Suppressor macrophage treated with lipopolysaccharide for 1 hour (primary cell): ENCODE measurements around the gene HLA-DMA.
"Not testable (repeated sequence)": the region's sequence is repeated elsewhere in the genome, so short reads cannot be mapped to it uniquely, and the experiment has no call there.

Experiments
- DNase-seq, 3 donors: peaks; one replicate each; pipeline ENCODE4 v3.0.0-alpha.2; 2020 to 2022

HLA-DMA gene

GRCh38 chr6:32954986-32955802 lies 2.3 kb upstream of the HLA-DMA start:
- no peak for DNase-seq

DNA sequence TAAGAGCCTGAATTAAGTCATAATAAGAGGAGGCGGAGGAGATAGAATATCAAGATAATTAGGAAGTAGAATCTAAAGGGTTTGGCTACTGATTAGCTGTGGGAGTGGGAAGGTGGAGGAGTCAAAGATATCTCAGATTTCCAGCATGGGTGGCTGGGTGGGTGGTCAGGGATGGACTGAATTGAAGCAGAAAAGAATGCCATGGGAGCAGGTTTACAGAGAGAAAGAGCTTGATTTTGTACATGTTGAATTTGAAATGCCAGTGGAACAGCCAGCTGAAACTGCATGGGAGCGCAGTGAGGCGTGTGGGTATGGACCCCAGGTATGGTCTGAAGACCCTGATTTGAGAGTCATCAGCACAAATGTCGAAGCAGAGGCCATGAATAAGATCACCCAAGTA lies 1.4 kb upstream of the HLA-DMA start:
- no peak for DNase-seq

GRCh38 chr6:32953775-32954174 lies 878 bp upstream of the HLA-DMA start:
- no peak for DNase-seq

GRCh38 chr6:32950449-32950848 lies 2.4 kb downstream of the HLA-DMA start:
- no peak for DNase-seq

- DNase-seq = no peak
Measured at GRCh38 chr6:32950010-32950409, 2.9 kb downstream of the HLA-DMA start.

DNA sequence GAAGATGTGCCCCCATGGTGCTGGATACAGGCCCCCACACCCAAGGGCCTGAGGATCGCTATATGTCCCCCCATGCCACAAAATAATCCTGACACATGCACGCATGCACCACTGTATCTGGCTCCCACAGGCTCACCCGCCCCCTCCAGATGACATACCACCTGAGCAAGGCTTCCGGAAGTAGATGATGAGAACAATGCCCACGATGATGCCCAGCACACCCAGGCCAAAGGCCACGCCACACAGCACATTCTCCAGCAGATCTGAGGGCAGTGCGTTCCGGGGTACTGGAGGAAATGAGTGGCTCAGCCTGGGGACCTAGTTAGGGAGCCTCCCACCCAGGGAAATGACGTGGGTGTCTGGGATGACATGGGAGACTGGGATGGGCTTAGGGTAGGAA lies 3.8 kb downstream of the HLA-DMA start:
- no peak for DNase-seq

GRCh38 chr6:32947552-32948465 lies 5.1 kb downstream of the HLA-DMA start:
- DNase-seq = peak; percentile 58 to 61 (median 60)

- no peak for DNase-seq
Measured at GRCh38 chr6:32946893-32947292, 6.0 kb downstream of the HLA-DMA start.

GRCh38 chr6:32945953-32946352 lies 6.9 kb downstream of the HLA-DMA start:
- DNase-seq = no peak

- DNase-seq = peak; percentile 70 to 76 (median 75)
Measured at GRCh38 chr6:32945108-32945760, 7.7 kb downstream of the HLA-DMA start.

DNA sequence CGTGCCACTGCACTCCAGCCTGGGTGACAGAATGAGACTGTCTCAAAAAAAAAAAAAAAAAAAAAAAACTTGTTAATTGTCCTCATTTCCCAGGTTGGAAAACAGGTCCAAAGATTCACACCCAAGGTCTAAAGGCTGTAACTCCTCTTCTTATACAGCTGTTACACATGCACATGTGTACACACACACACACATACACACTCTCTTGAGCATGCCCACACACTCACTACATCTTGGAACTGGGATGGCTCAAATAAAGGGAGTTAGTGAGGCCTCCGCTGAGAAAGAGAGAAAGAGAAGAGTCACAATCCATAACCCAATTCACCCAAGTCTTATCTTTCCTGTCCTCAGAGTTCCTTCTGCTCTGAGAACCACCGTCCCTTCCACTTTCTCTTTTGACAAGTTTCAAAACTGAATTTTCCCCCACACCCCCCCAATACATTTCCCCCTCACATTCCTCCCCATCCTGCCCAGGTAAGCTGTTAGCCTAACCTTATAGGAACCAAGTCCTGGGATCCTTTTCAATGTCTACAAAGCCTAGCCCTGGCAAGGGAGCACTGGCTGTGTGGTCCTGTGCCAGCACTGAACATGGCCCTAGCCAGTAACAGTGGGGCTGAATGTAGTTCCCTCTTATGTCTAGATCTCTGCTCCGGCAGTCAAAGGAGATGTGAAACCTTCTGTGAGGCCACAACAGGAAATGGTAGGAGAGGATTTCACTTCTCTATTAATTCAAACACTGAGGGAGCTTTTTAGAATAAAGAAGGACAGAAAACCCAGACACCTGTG lies 8.8 kb downstream of the HLA-DMA start:
- peak; percentile 84 to 90 (median 88) for DNase-seq

DNA sequence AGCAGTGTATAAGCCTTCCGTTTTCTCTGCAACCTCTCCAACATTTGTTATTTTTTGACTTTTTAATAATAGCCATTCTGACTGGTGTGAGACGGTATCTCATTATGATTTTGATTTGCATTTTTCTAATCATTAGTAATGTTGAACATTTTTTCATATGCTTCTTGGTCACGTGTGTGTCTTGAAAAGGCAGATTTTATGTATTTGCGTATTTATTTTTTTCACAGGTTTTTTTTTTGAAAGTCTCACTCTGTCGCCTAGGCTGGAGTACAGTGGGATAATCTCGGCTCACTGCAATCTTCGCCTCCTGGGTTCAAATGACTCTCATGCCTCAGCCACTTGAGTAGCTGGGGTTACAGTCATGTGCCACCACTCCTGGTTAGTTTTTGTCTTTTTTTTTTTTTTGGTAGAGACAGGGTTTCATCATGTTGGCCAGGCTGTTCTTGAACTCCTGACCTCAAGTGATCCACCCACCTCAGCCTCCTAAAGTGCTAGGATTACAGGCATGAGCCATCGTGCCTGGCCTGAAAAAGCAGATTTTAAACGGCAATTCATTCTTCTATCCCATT lies 10.3 kb downstream of the HLA-DMA start:
- DNase-seq = not testable (repeated sequence)

- DNase-seq = peak; percentile 62 to 70 (median 69)
Measured at GRCh38 chr6:32941214-32941768, 11.6 kb downstream of the HLA-DMA start.

DNA sequence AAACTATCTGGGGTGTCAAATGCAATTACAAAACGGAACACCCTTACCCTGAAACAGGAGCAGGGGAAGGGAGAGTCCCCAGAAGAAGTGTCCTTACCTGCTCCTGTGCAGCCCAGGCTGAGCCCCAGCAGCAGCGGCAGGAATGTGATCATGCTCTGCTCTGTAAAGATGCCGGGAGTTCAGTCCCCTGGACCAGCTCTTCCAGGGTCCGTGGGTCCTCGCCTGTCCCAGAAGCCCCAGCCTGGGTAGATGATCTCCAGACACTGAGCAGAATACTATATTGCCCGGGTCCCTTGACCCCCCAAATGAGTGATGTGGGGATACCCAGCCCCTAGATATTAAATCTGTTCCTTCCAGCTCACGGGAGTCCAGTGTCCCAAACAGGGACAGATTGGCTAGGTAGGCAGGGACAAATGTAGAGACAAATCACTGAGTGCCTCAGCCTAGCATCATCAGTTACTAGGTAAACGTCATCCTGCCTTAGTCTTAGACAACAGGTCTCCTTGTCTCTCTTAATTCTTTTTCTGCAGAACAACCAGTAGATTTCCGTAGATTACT lies 12.2 kb downstream of the HLA-DMA start, which contains the start of gene HLA-DMB:
Gene HLA-DMB, minus strand, starts transcription at position 373 of the 558 bp plus-strand sequence. Its CDS starts 221 bp downstream, at position 152.
- peak; percentile 83 to 91 (median 89) for DNase-seq

DNA sequence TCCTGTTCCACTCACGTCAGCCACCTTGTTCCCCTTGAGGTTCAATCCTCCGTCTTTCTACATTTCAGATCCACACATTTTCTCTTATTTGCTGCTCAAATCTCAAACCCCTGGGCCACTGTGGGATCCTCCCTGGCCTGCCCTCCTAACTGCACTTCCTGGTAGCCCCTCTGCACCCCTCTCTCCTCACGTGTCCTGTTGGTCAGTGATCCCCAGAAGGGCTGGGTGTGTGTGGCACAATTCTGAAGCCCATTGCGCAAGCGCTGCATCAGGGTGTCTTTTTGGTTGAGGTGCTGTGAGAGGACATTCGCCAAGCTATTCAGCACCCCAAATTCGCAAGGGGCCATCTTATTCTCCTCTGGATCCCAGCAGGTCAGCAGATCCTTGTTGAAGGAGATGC lies 14.4 kb downstream of the HLA-DMA start:
- DNase-seq = no peak

- DNase-seq = peak; percentile 65 to 71 (median 69)
Measured at GRCh38 chr6:32937230-32937633, 15.7 kb downstream of the HLA-DMA start.

- DNase-seq = peak; percentile 65 to 74 (median 69)
Measured at GRCh38 chr6:32936239-32937152, 16.4 kb downstream of the HLA-DMA start.

DNA sequence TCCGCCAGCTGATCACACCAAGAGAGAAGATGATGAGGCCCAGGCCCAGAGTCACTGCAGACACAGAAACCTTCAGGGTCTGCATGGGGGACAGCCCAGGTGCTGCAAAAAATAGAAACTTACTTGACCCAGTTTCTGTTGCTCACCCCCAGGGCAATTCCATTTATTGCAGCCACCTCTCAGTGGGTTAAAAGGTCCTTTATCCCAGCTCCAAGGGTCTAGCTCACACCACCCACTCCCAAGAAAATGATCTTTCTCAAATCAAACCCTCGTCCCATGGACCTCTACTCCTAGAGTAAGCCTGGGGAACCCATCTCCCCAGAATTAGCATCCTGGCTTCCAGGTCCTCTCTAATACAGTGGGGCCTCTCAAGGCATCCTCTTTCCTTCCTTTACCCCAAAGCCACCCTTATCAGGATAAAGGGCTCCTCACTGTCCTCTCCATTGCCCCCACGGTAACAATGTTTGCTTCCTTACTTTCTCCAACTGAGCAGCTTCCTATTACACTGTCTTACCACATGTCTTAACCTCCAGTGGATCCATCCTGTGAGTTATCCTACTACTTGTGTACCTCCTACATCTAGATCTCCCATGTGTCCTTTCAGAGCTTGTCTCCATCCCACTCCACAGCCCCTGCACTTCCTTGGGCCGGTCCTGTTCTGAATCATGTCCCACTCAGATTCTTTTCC lies 17.2 kb downstream of the HLA-DMA start:
- no peak for DNase-seq

DNA sequence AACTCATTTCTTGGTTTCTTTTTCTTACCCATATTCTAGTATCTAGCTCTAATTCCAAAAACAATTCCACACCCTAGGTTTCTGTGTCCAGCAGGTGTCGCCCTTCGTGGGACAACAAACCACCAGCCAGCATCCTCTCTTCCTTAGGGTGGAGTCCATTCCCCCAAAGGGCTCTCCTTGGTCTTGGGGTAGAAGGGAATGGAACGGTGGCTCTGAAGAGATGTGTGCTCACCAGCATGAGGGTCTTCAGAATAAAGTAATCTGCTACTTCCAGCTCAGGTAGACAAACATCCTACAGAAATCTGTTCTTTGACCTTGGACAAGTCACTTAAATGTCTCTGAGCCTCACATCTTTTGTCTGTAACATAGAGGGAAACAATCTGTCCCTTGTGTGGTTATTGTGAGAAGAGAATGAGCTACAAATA lies 19.2 kb downstream of the HLA-DMA start:
- DNase-seq = peak; percentile 86 to 89 (median 88)
